ENCODE data around the gene UPK1A.

GRCh38 chr19:35713506-35713850, 47.2 kb downstream of the UPK1A start:
- TF ChIP-seq POLR2A (IDR thresholded peaks at IDR 0.05) (no peak), CTCF (IDR thresholded peaks at IDR 0.05) (no peak)
